K562 treated with DMSO at 1 percent for 4 hours (cell line): Measurements from ENCODE around the gene ARID5B. TPM values are rescaled to one million over a fixed set of nuclear protein-coding genes. Genes with fewer than 3 reads are reported as not detected.

Source experiments
- total RNA-seq: library from RNA; unstranded; fragments of 300-600 nt; gene quantifications from 2 replicates; pipeline ENCODE4 v1.2.3, GENCODE V29; 2022; ENCODE audit not compliant: insufficient read depth

Gene ARID5B
- total RNA-seq = 0.16 and 0.28 TPM in 2 replicates

GRCh38 chr10:61900829-61901792, at the start of gene ARID5B:
Gene ARID5B, plus strand, starts transcription at chr10:61901699. Its CDS starts 11 bp downstream, at chr10:61901710.

Other genes with a start within 250 kb of the ARID5B start
- not detected in 2 replicates for gene CABCOCO1, start 238.8 kb upstream of the ARID5B start, total RNA-seq